HepG2 (cell line): ENCODE results near the gene DHX16. TPM values are rescaled to one million over a fixed set of nuclear protein-coding genes. Genes with fewer than 3 reads are reported as not detected.

ENCODE experiments used
- CC2D1A ChIP-seq: sonication (generic); formaldehyde crosslinking; IDR thresholded peaks from 2 replicates; pipeline ENCODE4 v1.8.1; 2023; ENCODE audit warnings: mild to moderate bottlenecking, missing genetic modification reagents
- EP300 ChIP-seq, 3 experiments: sonication (generic) in 1 of 3; formaldehyde crosslinking in 1 of 3; IDR thresholded peaks; 2 replicates each; pipeline versions ENCODE4 v1.5.1 to v1.6.1; 2011 to 2020; ENCODE audit warnings: low read depth in 2 of 3, low read length in 2 of 3, borderline replicate concordance in 1 of 3, improper control_type of control experiment in 1 of 3, mild to moderate bottlenecking in 1 of 3, missing genetic modification reagents in 1 of 3, moderate library complexity in 1 of 3
- FOXA3 ChIP-seq: IDR thresholded peaks from 2 replicates; pipeline ENCODE4 v1.6.1; 2016; ENCODE audit warnings: missing genetic modification reagents, missing compliant biosample characterization
- FOXO1 ChIP-seq: sonication (generic); formaldehyde crosslinking; IDR thresholded peaks from 2 replicates; pipeline ENCODE4 v1.4.0; 2020; ENCODE audit warnings: missing genetic modification reagents
- KLF12 ChIP-seq: sonication (generic); formaldehyde crosslinking; IDR thresholded peaks from 2 replicates; pipeline ENCODE4 v1.4.0; 2020; ENCODE audit warnings: missing genetic modification reagents, borderline replicate concordance
- KLF9 ChIP-seq: IDR thresholded peaks from 2 replicates; pipeline ENCODE4 v1.6.1; 2016; ENCODE audit warnings: low read depth
- NFE2 ChIP-seq: sonication (generic); formaldehyde crosslinking; IDR thresholded peaks from 2 replicates; pipeline ENCODE4 v1.4.0; 2020; ENCODE audit warnings: missing genetic modification reagents
- NFE2L2 ChIP-seq: fragments of 150-350 bp; IDR thresholded peaks from 2 replicates; pipeline ENCODE4 v1.6.1; 2014; ENCODE audit warnings: low read length
- NFYB ChIP-seq: sonication (generic); formaldehyde crosslinking; IDR thresholded peaks from 2 replicates; pipeline ENCODE4 v1.4.0; 2020; ENCODE audit warnings: missing genetic modification reagents
- RAD51 ChIP-seq: fragments of 450-650 bp; IDR thresholded peaks from 2 replicates; pipeline ENCODE4 v1.6.1; 2016; ENCODE audit warnings: borderline replicate concordance
- SAFB2 ChIP-seq: sonication (generic); formaldehyde crosslinking; IDR thresholded peaks from 2 replicates; pipeline ENCODE4 v1.5.1; 2020; ENCODE audit warnings: missing genetic modification reagents, low read depth, mild to moderate bottlenecking, borderline replicate concordance
- SRSF4 ChIP-seq: fragments of 200-400 bp; formaldehyde crosslinking; IDR thresholded peaks from one replicate; pipeline ENCODE4 v1.6.1; 2018; ENCODE audit warnings: mild to moderate bottlenecking, low read depth, low read length, moderate library complexity; ENCODE audit not compliant: poor library complexity, severe bottlenecking
- TGIF2 ChIP-seq: IDR thresholded peaks from 2 replicates; pipeline ENCODE4 v1.6.1; 2016; ENCODE audit warnings: control low read depth, missing compliant biosample characterization
- ZBTB42 ChIP-seq: sonication (generic); formaldehyde crosslinking; IDR thresholded peaks from 2 replicates; pipeline ENCODE4 v1.5.0; 2020; ENCODE audit warnings: mild to moderate bottlenecking, missing genetic modification reagents
- ZFP82 ChIP-seq: sonication (generic); formaldehyde crosslinking; IDR thresholded peaks from 2 replicates; pipeline ENCODE4 v1.5.1; 2020; ENCODE audit warnings: mild to moderate bottlenecking, missing genetic modification reagents, borderline replicate concordance
- ZNF235 ChIP-seq: sonication (generic); formaldehyde crosslinking; IDR thresholded peaks from 2 replicates; pipeline ENCODE4 v1.8.1; 2023; ENCODE audit warnings: mild to moderate bottlenecking, missing genetic modification reagents, borderline replicate concordance
- ZNF256 ChIP-seq: sonication (generic); formaldehyde crosslinking; conservative IDR thresholded peaks from 2 replicates; pipeline ENCODE4 v1.4.0; 2020; ENCODE audit warnings: missing genetic modification reagents
- ZNF460 ChIP-seq: sonication (generic); formaldehyde crosslinking; IDR thresholded peaks from 2 replicates; pipeline ENCODE4 v1.5.1; 2020; ENCODE audit warnings: missing genetic modification reagents, mild to moderate bottlenecking, borderline replicate concordance
- ZNF713 ChIP-seq: sonication (generic); formaldehyde crosslinking; IDR thresholded peaks from 2 replicates; pipeline ENCODE4 v1.4.0; 2020; ENCODE audit warnings: mild to moderate bottlenecking, missing genetic modification reagents
- ZNF780A ChIP-seq: sonication (generic); formaldehyde crosslinking; IDR thresholded peaks from 2 replicates; pipeline ENCODE4 v1.8.0; 2022; ENCODE audit warnings: mild to moderate bottlenecking, missing genetic modification reagents, moderate library complexity
- polyA plus RNA-seq, 8 experiments: library from polyadenylated mRNA; depleted of rRNA in 3 of 8; stranded (reverse) in 7 of 8; unstranded in 1 of 8; fragments of >200 nt; fragmentation: Illumina TruSeq in 4 of 8; extraction: Trizol in 4 of 8; gene quantifications; 2 replicates each; pipeline versions ENCODE4 v1.2.1 to v1.2.3, GENCODE V29; 2011 to 2016; ENCODE audit warnings: low read depth in 4 of 8, missing spikeins in 1 of 8, mixed read lengths in 1 of 8; ENCODE audit not compliant: insufficient read depth in 1 of 8
- total RNA-seq, 5 experiments: library from RNA; depleted of rRNA; stranded (reverse); fragments of >200 nt; fragmentation: Illumina TruSeq; extraction: Trizol; gene quantifications; 2 replicates each; pipeline ENCODE4 v1.2.3, GENCODE V29; 2016; ENCODE audit warnings: low read depth in 1 of 5
- TF ChIP-seq, protein P1 (sequence below): sonication (generic); formaldehyde crosslinking; IDR thresholded peaks from 2 replicates; pipeline ENCODE4 v1.4.0; 2020; ENCODE audit warnings: missing genetic modification reagents, low read depth, mild to moderate bottlenecking, borderline replicate concordance
- TF ChIP-seq, protein P2 (sequence below): sonication (generic); formaldehyde crosslinking; IDR thresholded peaks from 2 replicates; pipeline ENCODE4 v1.5.0; 2020; ENCODE audit warnings: mild to moderate bottlenecking, missing genetic modification reagents
- TF ChIP-seq, protein P3 (sequence below): sonication (generic); formaldehyde crosslinking; IDR thresholded peaks from 2 replicates; pipeline ENCODE4 v1.5.0; 2020; ENCODE audit warnings: mild to moderate bottlenecking, missing genetic modification reagents, moderate library complexity
- TF ChIP-seq, protein P4 (sequence below): sonication (generic); formaldehyde crosslinking; IDR thresholded peaks from 2 replicates; pipeline ENCODE4 v1.8.1; 2023; ENCODE audit warnings: missing genetic modification reagents, mild to moderate bottlenecking, borderline replicate concordance

Gene DHX16
- total and polyA plus RNA-seq, 2 of the 13 experiments (the other 11 are each of a cell fraction or from before 2014, with no cell fraction given), result 57.0 to 58.5 TPM

DNA sequence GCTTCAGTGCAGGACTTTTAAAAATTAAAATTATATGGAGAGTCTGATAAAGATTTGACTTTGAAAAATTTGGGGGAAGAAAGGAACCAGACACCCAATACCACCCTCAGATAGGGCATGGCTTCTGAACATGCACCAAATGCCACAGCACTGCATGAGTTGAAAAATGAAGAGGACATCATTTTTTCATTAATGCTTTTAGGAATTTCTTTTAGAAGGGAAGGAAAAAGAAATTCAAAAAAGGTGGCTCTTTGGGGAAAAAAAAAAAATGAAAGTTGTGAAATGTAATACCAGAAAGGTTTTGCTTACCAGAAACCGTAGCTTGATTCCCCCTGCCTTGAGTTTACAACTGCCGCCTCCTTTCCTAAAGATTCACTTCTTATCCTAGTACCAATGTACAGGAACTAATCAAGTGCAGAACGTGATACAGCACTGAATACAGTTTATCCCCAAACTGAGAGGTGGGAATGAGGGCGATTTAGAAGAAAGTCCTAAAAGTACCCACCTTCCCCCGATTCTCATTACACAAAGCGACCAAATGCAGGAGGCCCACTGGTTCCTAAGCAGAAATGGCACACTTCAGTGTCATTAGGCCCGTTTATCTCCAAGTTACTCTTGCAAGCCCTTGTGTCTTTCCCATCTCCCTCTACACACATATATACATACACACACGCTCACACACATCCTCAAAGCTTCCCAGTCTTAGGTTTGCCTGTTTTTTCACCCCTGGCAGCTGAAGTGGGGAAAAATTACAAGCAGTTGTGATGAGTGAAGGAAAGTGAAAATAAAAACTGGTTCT lies 58.6 kb downstream of the DHX16 start (continued):
- TF ChIP-seq EP300 (IDR thresholded peaks at IDR 0.05; ENCODE audit: low read depth in 2 of 2, low read length in 2 of 2) (no peak), EP300 (CRISPR knock-in tag; IDR thresholded peaks at IDR 0.05; ENCODE audit: borderline replicate concordance) (no peak), TGIF2 (no peak; the same call in 1 of the 2 replicates), ZNF713 (CRISPR knock-in tag) (no peak), FOXA3 (CRISPR knock-in tag) (no peak), KLF12 (CRISPR knock-in tag) (no peak), RAD51 (no peak), SAFB2 (CRISPR knock-in tag) (peak; percentile 36), ZNF780A (CRISPR knock-in tag) (no peak), ZNF256 (CRISPR knock-in tag) (no peak; the same call in 1 of the 2 replicates), CC2D1A (CRISPR knock-in tag) (0 out of 2 replicates have a peak, but pooled peaks have one; percentile 58), NFYB (CRISPR knock-in tag) (no peak), SRSF4 (peak; percentile 91), ZNF460 (CRISPR knock-in tag) (no peak), NFE2L2 (no peak), FOXO1 (no peak), ZFP82 (CRISPR knock-in tag) (peak; percentile 85), ZBTB42 (no peak), NFE2 (CRISPR knock-in tag) (no peak), KLF9 (CRISPR knock-in tag) (no peak), ZNF235 (CRISPR knock-in tag) (no peak)
- TF ChIP-seq, protein P1, sequence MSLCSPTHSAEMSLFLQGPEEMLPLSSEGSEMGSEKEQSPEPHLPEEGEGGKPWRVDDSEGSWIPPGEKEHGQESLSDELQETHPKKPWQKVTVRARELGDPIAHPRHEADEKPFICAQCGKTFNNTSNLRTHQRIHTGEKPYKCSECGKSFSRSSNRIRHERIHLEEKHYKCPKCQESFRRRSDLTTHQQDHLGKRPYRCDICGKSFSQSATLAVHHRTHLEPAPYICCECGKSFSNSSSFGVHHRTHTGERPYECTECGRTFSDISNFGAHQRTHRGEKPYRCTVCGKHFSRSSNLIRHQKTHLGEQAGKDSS (CRISPR knock-in tag), result no peak
- TF ChIP-seq, protein P2, sequence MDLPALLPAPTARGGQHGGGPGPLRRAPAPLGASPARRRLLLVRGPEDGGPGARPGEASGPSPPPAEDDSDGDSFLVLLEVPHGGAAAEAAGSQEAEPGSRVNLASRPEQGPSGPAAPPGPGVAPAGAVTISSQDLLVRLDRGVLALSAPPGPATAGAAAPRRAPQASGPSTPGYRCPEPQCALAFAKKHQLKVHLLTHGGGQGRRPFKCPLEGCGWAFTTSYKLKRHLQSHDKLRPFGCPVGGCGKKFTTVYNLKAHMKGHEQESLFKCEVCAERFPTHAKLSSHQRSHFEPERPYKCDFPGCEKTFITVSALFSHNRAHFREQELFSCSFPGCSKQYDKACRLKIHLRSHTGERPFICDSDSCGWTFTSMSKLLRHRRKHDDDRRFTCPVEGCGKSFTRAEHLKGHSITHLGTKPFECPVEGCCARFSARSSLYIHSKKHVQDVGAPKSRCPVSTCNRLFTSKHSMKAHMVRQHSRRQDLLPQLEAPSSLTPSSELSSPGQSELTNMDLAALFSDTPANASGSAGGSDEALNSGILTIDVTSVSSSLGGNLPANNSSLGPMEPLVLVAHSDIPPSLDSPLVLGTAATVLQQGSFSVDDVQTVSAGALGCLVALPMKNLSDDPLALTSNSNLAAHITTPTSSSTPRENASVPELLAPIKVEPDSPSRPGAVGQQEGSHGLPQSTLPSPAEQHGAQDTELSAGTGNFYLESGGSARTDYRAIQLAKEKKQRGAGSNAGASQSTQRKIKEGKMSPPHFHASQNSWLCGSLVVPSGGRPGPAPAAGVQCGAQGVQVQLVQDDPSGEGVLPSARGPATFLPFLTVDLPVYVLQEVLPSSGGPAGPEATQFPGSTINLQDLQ (CRISPR knock-in tag), result no peak
- TF ChIP-seq, protein P3, sequence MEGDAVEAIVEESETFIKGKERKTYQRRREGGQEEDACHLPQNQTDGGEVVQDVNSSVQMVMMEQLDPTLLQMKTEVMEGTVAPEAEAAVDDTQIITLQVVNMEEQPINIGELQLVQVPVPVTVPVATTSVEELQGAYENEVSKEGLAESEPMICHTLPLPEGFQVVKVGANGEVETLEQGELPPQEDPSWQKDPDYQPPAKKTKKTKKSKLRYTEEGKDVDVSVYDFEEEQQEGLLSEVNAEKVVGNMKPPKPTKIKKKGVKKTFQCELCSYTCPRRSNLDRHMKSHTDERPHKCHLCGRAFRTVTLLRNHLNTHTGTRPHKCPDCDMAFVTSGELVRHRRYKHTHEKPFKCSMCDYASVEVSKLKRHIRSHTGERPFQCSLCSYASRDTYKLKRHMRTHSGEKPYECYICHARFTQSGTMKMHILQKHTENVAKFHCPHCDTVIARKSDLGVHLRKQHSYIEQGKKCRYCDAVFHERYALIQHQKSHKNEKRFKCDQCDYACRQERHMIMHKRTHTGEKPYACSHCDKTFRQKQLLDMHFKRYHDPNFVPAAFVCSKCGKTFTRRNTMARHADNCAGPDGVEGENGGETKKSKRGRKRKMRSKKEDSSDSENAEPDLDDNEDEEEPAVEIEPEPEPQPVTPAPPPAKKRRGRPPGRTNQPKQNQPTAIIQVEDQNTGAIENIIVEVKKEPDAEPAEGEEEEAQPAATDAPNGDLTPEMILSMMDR, result no peak
- TF ChIP-seq, protein P4, sequence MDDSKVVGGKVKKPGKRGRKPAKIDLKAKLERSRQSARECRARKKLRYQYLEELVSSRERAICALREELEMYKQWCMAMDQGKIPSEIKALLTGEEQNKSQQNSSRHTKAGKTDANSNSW (CRISPR knock-in tag), result no peak
